ENCODE measurements around the gene S100A10.

Gene S100A10

GRCh38 chr1:151981178-151981525 lies 12.5 kb downstream of the S100A10 start:
- DNase-seq (ENCODE audit: insufficient read length, low spot score) = no peak
- no peak for TF ChIP-seq CTCF (IDR thresholded peaks at IDR 0.05; ENCODE audit: insufficient read depth, missing control alignments)
- FAIRE-seq = no peak

GRCh38 chr1:151980287-151981177 lies 13.1 kb downstream of the S100A10 start:
- FAIRE-seq (no peak), DNase-seq (ENCODE audit: insufficient read length, low spot score) (no peak)
- no peak for TF ChIP-seq CTCF (IDR thresholded peaks at IDR 0.05; ENCODE audit: insufficient read depth, missing control alignments)

GRCh38 chr1:151978922-151979321 lies 14.7 kb downstream of the S100A10 start:
- FAIRE-seq = no peak
- DNase-seq (ENCODE audit: insufficient read length, low spot score) = no peak

GRCh38 chr1:151977662-151978230 lies 15.9 kb downstream of the S100A10 start:
- FAIRE-seq = no peak
- no peak for TF ChIP-seq CTCF (IDR thresholded peaks at IDR 0.05; ENCODE audit: insufficient read depth, missing control alignments)
- no peak for DNase-seq (ENCODE audit: insufficient read length, low spot score)

More at GRCh38 chr1:151978922-151979321, 14.7 kb downstream of the S100A10 start:
- TF ChIP-seq CTCF (IDR thresholded peaks at IDR 0.05; ENCODE audit: insufficient read depth, missing control alignments) = no peak

- TF ChIP-seq CTCF (IDR thresholded peaks at IDR 0.05; ENCODE audit: insufficient read depth, missing control alignments) = no peak
- no peak for DNase-seq (ENCODE audit: insufficient read length, low spot score)
- FAIRE-seq = no peak
Observed at GRCh38 chr1:151976858-151977257, 16.8 kb downstream of the S100A10 start.

- FAIRE-seq = no peak
Observed at GRCh38 chr1:151976015-151976343, 17.7 kb downstream of the S100A10 start.

More at GRCh38 chr1:151976015-151976343, 17.7 kb downstream of the S100A10 start:
- no peak for DNase-seq (ENCODE audit: insufficient read length, low spot score)
- TF ChIP-seq CTCF (IDR thresholded peaks at IDR 0.05; ENCODE audit: insufficient read depth, missing control alignments) = no peak

Measured in D721Med (cell line).